Urinary bladder (tissue), 4 donors: ENCODE measurements around the gene PDE3A. TPM values are rescaled to one million over a fixed set of nuclear protein-coding genes. Genes with fewer than 3 reads are reported as not detected.

ENCODE experiments used
- DNase-seq: peaks from one replicate; pipeline ENCODE4 v3.0.0-alpha.2; 2015; ENCODE audit errors: extremely low spot score
- H3K27ac ChIP-seq: one replicate; pipeline ENCODE4 v1.5.1; 2013; ENCODE audit warnings: low read depth, mild to moderate bottlenecking, moderate library complexity
- H3K36me3 ChIP-seq: one replicate; pipeline ENCODE4 v1.6.1; 2013; ENCODE audit warnings: mild to moderate bottlenecking, moderate library complexity; ENCODE audit not compliant: insufficient read depth
- H3K4me1 ChIP-seq: one replicate; pipeline ENCODE4 v1.6.1; 2013; ENCODE audit warnings: mild to moderate bottlenecking, moderate library complexity; ENCODE audit not compliant: insufficient read depth
- H3K4me3 ChIP-seq: one replicate; pipeline ENCODE4 v1.5.1; 2013; ENCODE audit warnings: low read depth, low read length
- WGBS: extraction: QIAGEN DNeasy Blood & Tissue Kit; methylation state at CpG from one replicate; pipeline ENCODE4 v1.1.7; 2013; 5-methylcytosine and 5-hydroxymethylcytosine counted together
- polyA plus RNA-seq: library from polyadenylated mRNA; stranded (reverse); fragments of 200-250 nt; gene quantifications from one replicate; pipeline ENCODE4 v1.2.3, GENCODE V29; 2013
- total RNA-seq: library from RNA; depleted of rRNA; stranded (reverse); fragments of >200 nt; gene quantifications from one replicate; pipeline ENCODE4 v1.2.3, GENCODE V29; 2014
- donor health status: healthy with polysubstance abuse.
- donor health status: healthy.

The PDE3A gene
- total and polyA plus RNA-seq, 2 donors, result 3.8 to 63.7 TPM

DNA sequence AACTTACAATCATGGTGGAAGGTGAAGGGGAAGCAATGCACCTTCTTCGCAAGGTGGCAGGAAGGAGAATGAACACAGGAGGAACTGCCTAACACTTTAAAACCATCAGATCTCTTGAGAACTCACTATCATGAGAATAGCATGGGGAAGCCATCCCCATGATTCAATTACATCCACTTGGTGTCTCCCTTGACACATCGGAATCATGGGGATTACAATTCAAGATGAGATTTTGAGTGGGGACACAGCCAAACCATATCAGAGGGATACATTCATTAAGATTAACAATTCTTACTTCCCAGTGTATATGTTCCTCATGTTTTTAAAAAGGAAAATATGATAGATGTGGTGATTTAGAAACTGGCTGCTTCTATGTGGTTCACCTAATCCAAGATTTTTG is 117.9 kb downstream of the PDE3A start:
- Histone ChIP-seq H3K36me3 (no peaks in the 10 kb centered on the region), H3K4me1 (no peaks in the 10 kb centered on the region), H3K27ac (no peak overlapping the region), H3K4me3 (no peak overlapping the region)
- 97% methylated on average over 2 of the region's 2 CpGs for WGBS
- no peak for DNase-seq

DNA sequence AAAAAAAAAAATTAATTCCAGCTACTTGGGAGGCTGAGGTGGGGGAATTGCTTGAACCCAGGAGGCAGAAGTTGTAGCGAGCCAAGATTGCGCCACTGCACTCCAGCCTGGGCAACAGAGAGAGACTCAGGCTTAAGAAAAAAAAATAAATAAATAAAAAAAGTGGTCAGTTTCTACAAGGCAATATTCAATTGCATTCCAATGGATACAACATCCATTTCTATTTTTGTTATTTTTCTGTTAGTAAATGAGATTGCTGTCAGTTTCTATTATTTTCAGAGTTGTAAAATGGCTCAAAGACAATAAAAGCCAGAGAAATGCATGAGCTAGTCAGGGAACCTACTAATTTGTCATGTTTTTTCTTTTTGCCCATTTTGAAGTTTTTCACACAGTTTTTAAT is 119.2 kb downstream of the PDE3A start:
- no peak for DNase-seq
- 98% methylated on average over 2 of the region's 2 CpGs for WGBS
- Histone ChIP-seq H3K4me1 (no peaks in the 10 kb centered on the region), H3K27ac (no peak overlapping the region), H3K4me3 (no peak overlapping the region), H3K36me3 (no peaks in the 10 kb centered on the region)

DNA sequence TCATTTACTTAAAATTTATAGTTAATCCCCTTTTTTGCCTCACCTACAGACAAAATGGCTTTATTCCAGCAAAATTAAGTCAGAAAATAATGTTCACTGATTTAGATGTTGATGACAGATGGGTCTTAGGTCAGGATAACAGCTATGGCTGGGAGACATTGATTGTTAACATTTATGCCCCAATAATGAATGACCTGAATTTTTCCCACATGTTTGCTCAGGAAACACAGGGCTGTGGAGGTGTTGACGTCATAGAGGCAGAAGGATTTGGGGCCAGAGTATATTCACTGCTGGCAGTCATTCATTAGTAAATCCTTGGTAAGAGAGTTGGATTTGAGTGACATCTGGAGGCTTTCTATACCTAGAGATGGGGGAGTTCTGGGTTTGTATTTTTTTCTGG is 121.3 kb downstream of the PDE3A start:
- Histone ChIP-seq H3K27ac (no peak overlapping the region), H3K4me1 (no peaks in the 10 kb centered on the region), H3K4me3 (no peak overlapping the region), H3K36me3 (no peaks in the 10 kb centered on the region)
- 57% methylated on average over 1 of the region's 1 CpG for WGBS
- DNase-seq, result no peak

DNA sequence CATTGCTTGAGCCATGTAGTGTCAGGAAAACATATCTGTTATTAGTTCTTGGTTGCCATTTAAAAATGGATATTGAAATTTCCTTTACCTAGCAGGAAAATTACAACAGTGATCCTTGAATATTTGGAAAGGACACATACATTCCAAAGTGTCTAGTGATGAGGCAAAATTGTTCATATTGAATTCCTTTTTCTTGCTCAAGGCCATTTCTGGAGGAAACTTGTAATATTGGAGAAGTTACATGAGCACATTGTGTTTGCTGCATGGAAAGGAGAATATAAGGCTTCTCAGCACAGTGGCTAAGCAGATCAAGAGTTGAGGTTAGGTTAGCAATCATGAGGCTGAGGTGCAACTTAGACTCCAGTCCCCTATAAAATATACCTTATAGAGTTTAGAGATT is 121.9 kb downstream of the PDE3A start:
- no peak for DNase-seq
- Histone ChIP-seq H3K4me3 (no peak overlapping the region), H3K4me1 (no peaks in the 10 kb centered on the region), H3K36me3 (no peaks in the 10 kb centered on the region), H3K27ac (no peak overlapping the region)

DNA sequence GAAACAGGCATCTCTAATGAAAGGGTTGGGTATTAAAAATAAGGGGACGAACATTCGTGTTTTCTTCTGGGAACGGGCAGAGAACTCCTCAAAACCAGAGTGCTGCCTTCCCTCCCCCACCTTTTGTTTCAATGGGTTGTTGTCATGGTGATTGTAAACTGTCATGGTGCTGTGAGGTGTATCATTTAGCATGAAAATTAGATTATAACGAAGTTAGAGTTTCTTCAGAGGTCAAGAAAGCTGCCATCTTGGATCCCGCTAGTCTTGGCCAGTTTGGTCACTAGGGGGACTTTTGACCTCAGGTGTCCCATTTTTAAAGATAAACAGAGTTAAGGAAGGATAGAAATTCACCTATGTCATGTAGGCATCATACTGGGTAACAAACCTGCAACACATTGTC is 123.0 kb downstream of the PDE3A start:
- no peak overlapping the region for H3K27ac ChIP-seq
- H3K4me3 ChIP-seq, result no peak overlapping the region
- no peak for DNase-seq
- H3K4me1 ChIP-seq, result no peaks in the 10 kb centered on the region
- WGBS, result 79% methylated on average over 5 of the region's 5 CpGs
- no peaks in the 10 kb centered on the region for H3K36me3 ChIP-seq

DNA sequence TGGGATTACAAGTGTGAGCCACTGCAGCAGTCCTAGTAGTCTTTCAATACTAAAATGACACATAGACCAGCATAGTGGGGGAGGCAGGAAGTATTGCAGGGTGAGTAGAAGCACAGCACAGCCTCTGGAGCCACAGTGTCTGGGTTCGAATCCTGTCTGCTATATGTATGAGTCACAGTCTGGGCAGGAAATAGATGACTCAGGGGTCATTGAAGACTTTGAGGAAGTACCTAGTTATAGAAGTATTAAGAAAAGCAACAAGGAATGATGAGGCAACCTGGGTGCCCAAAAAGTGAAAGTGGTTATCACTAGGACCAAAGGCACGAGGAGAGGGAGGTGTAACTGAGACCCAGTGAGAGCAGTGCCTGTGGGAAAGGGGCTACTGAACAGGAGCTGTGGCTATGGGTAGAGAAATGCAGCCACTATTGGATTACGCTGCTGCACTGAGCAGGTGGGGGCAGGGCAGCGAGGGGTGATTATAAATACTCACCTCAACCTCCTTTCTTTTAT is 124.0 kb downstream of the PDE3A start:
- Histone ChIP-seq H3K36me3 (no peaks in the 10 kb centered on the region), H3K4me1 (no peaks in the 10 kb centered on the region), H3K4me3 (no peak overlapping the region), H3K27ac (no peak overlapping the region)
- no peak for DNase-seq
- WGBS, result 84% methylated on average over 4 of the region's 4 CpGs

DNA sequence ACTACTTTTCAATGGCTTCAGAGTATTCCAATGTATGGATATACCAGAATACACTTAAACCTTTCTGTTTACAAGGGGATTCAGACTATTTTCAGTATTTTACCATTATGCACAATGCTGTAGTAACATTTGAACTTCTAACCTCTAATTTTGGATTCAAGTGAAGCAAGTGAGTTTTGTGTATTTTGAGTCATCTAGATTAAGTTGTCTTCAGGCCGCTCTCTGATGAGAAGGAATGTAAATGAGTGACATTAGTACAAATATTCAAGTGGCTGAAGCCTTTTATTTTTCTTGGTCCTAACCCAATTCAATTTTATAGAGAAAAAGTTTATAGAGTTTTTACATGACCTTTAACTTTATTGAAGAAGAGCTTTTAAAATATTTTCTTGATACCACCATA is 125.6 kb downstream of the PDE3A start:
- Histone ChIP-seq H3K4me1 (no peaks in the 10 kb centered on the region), H3K27ac (no peak overlapping the region), H3K36me3 (no peaks in the 10 kb centered on the region), H3K4me3 (no peak overlapping the region)
- DNase-seq, result no peak
- 67% methylated on average over 1 of the region's 1 CpG for WGBS

DNA sequence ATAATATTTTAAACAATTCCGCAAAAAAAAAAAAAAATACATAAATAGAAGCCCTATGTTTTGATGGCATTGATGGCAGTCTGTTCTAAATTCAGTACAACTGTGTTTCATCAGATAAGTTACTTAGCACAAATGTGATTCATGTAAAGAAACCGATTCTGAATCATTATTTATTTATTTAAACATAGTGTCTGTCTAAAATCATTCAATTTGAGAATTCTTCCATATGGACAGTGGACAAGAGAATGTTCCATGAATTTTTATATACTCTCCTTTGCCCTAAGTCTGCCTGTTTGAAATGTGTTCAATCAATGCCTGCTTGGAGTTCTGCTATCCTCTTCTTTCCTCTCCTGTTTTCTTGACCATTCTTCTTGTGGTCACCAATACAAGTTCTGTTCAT is 126.5 kb downstream of the PDE3A start:
- Histone ChIP-seq H3K4me1 (no peaks in the 10 kb centered on the region), H3K4me3 (no peak overlapping the region), H3K36me3 (no peaks in the 10 kb centered on the region), H3K27ac (no peak overlapping the region)
- WGBS, result 76% methylated on average over 2 of the region's 2 CpGs
- no peak for DNase-seq

DNA sequence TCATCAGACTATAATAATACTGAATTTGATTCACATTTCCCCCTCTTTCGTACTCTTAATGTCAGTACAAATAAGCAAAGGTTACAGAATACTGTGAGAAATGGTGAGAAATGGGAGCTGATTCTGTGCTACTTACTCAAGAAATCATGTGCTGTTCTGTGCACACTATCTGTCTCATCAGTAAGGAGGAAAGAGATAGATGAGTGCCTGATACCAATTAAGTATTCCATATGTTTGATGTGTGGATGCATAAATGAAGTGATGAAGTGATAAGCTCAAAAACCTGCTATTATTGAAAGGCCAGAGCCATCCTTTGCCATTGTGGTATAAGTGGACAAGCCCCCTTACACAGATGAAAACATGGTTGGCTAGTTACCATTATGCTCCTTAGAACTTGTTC is 127.7 kb downstream of the PDE3A start:
- H3K4me1 ChIP-seq, result no peaks in the 10 kb centered on the region
- H3K4me3 ChIP-seq, result no peak overlapping the region
- no peak for DNase-seq
- no peak overlapping the region for H3K27ac ChIP-seq
- H3K36me3 ChIP-seq, result no peaks in the 10 kb centered on the region
- 95% methylated on average over 1 of the region's 1 CpG for WGBS

DNA sequence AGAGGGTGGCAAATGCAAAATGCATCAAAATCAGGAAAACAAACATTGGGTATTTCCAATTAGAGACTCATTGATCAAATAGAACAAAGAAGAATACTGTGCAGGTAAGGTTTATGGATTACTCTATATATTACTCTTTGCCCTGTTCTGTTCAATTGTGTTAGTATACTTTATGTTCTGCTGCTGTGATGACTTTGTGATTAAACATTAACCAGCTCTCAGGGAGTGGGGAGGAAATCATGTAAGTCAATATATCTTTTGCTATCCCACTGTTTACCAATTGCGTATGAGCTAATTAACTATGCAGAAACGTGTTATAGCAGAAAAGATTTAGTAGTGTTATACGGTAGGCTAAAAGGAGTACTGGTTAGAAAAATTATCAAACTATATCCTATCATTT is 129.4 kb downstream of the PDE3A start:
- no peak for DNase-seq
- Histone ChIP-seq H3K4me1 (no peaks in the 10 kb centered on the region), H3K36me3 (no peaks in the 10 kb centered on the region), H3K27ac (no peak overlapping the region), H3K4me3 (no peak overlapping the region)
- WGBS, result 76% methylated on average over 3 of the region's 3 CpGs

DNA sequence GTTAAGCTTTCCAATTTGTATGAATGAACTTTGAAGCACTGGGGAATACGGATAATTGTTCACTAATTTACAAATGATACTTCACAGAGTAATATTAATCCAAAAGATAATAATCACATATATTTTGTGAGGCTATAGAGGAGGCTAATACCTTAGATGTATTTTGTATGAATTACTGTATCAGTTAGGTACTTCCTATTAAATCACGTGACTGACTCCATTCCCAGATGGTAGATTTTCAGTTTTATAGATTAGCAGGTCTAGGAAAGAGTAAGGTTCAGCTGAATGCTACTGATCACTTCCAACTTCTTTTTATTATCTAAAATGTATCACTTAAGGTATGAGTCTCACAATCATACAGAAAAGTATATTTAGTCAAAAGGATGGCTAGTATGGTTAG is 133.6 kb downstream of the PDE3A start:
- DNase-seq, result no peak
- H3K36me3 ChIP-seq, result no peaks in the 10 kb centered on the region
- no peak overlapping the region for H3K4me3 ChIP-seq
- 92% methylated on average over 2 of the region's 2 CpGs for WGBS
- no peak overlapping the region for H3K27ac ChIP-seq
- no peaks in the 10 kb centered on the region for H3K4me1 ChIP-seq

DNA sequence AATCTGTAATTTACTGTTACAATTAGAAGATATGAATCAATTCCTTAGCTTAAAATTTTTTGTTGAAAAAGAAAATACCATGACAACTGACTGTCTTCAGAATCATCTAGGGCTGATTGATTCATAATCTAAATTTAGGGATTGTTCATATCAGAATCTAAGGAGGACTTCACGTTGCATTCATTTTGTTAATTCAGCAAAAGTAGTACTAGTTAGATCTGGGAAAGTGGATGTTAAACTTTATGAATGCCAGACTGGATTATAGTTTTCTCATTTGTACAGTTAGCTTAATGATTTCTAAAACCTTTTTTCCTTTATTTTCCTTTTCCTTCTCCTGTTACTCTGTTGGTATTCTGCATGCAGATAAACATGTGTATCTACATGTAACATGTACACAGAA is 135.5 kb downstream of the PDE3A start:
- Histone ChIP-seq H3K27ac (no peak overlapping the region), H3K36me3 (no peaks in the 10 kb centered on the region), H3K4me3 (no peak overlapping the region), H3K4me1 (no peaks in the 10 kb centered on the region)
- WGBS, result 73% methylated on average over 1 of the region's 1 CpG
- DNase-seq, result no peak

DNA sequence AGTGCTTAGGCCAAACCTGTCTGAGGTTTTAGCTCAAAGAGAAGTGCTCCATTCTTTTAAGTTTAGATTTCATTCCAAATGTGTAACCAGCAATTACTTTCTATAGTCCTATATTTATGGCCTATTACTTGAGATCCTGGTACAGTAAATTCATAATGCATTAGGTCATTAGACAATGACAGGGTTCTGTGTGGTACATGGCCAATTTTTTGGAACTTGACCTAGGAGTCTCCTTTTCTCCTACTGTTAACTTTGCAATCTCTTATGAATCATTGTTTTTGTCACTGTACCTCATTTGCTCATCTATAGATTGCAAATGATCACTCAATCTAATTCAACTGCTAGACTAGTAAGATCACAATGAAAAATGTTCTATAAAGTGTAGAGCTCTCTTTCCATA is 136.7 kb downstream of the PDE3A start:
- Histone ChIP-seq H3K27ac (no peak overlapping the region), H3K4me1 (no peaks in the 10 kb centered on the region), H3K36me3 (no peaks in the 10 kb centered on the region), H3K4me3 (no peak overlapping the region)
- DNase-seq, result no peak

DNA sequence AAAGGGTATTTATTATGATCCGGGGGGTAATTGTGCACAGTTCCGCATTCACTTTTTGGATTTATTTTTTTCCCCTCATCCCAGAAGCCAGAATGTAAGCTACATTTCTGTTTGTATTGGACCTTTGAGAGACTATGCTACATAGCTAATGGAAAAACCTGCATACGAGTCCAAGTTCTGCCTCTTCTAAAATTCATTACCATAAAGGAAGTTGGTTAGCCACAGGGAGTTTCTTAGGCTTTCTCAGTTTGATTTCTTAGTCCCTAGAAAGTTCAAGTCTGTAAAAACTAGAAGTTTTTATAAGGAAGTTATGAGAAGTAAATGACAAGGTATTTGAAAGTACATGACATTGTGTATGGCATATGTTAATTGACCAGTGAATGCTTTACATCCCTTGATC is 138.7 kb downstream of the PDE3A start:
- H3K36me3 ChIP-seq, result no peaks in the 10 kb centered on the region
- DNase-seq, result no peak
- H3K4me1 ChIP-seq, result no peaks in the 10 kb centered on the region
- H3K4me3 ChIP-seq, result no peak overlapping the region
- WGBS, result 86% methylated on average over 3 of the region's 3 CpGs
- H3K27ac ChIP-seq, result no peak overlapping the region

DNA sequence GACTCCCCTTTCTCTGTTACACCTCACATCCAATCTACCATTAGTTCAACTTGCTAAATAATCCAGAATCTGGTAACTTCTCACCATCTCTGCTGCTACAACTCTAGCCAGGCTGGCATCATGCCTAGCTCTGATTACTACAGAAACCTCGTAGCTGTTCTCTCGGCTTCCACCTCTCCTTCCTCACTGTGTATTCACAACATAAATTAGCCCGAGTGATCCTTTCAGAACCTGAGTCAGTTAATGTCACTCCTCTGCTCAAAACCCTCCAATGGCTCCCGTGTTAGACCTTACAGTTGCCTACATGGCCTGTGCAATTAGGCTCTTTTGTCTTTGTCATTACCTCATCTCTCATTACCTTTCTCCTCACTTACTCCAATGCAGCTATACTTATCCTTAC is 139.4 kb downstream of the PDE3A start:
- 80% methylated on average over 4 of the region's 4 CpGs for WGBS
- H3K4me1 ChIP-seq, result no peaks in the 10 kb centered on the region
- H3K36me3 ChIP-seq, result no peaks in the 10 kb centered on the region
- H3K27ac ChIP-seq, result no peak overlapping the region
- H3K4me3 ChIP-seq, result no peak overlapping the region
- no peak for DNase-seq
